Hematopoietic multipotent progenitor cell treated with erythropoietin and hydrocortisone succinate and interleukin-3 and kit ligand, for 6 days (in vitro differentiated cells): ENCODE results near the gene TNFAIP3.

Experiments used
- DNase-seq: peaks from one replicate; pipeline ENCODE4 v3.0.0-alpha.2; 2015

Gene TNFAIP3

GRCh38 chr6:137904822-137905617, 38.0 kb downstream of the TNFAIP3 start:
- no peak for DNase-seq

- no peak for DNase-seq
Observed at GRCh38 chr6:137906020-137906472, 39.0 kb downstream of the TNFAIP3 start.

DNA sequence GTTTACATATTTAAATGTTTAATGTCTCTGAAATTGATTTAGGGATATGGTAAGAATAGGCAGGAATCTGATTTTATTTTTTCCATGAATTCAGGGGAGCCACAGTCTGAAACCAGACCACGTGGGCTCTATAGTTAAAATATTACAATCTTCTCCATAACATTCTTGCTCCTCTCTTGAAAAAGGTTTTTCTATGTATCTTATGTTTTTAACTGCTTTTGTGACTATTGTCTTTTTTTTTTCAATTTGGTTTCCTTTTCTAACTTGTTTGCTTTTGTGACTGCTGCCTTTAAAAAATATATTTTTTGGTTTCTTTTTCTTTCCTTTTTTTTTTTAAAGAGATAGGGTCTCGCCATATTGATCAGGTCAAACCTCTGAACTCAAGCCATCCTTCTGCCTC, 40.1 kb downstream of the TNFAIP3 start:
- DNase-seq: no peak

DNA sequence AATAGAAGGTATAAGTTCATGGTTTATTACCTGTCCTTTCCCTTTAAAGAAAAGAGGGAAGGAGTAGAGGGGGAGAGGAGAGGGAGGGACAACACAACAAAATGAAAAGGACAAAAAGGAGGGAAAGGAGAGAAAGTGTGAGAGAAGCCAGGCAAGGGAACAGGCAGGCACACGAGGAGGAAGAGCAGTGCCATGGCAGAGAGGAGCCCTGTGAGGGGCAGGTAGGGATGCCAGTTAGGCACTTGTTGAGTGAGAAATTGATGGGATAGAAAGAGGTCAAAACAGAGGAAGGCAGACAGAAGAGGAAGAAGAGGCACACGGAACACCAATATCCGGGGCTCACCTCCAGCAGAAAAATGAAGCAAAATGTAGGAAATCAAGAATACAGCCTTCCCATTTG, 42.5 kb downstream of the TNFAIP3 start:
- DNase-seq: no peak

DNA sequence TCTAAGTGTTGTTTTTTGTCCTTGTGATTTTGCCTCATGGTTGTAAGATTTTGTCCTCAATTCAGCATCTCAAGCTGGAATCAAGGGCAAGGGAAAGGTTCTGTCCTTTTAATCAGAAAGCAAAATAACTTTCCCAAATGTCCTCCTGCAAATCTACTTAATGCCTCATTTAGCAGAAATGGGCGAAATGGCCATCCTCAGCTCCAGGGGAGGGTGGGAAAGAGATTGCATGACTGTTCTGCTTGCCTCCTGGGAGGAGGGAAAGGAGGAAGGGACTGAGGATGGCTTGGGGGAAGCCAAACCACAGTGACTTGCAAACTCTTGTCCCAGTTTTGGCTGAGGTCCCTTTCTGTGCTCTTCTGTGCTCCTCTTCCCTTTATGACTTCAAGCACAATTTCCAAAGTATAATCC, 43.4 kb downstream of the TNFAIP3 start:
- peak; percentile 82 for DNase-seq

DNA sequence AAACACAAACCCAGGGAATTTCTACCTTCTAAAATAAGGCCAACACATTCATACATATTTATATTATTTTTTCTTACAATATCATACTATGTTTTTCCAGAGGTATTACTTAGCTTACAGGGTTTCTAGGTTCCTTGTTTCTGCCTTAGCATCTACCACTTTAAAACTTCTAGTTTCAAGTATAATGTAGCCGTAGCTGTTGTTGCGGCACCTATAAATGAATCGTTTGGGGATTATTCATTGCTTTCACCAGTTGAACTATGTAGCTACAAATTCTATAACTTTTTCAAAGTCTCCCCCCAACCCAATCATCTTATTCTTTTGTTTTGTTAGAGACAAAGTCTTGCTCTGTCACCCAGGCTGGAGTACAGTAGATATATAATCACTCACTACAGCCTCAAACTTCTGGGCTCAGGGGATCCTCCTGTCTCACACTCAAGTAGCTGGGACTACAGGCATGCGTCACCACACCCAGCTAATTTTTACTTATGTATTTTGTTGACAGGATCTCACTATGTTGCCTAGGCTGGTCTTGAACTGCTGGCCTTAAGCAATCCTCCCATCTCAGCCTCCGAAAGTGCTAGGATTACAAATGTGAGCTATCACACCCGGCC, 43.9 kb downstream of the TNFAIP3 start:
- DNase-seq: peak; percentile 45

DNA sequence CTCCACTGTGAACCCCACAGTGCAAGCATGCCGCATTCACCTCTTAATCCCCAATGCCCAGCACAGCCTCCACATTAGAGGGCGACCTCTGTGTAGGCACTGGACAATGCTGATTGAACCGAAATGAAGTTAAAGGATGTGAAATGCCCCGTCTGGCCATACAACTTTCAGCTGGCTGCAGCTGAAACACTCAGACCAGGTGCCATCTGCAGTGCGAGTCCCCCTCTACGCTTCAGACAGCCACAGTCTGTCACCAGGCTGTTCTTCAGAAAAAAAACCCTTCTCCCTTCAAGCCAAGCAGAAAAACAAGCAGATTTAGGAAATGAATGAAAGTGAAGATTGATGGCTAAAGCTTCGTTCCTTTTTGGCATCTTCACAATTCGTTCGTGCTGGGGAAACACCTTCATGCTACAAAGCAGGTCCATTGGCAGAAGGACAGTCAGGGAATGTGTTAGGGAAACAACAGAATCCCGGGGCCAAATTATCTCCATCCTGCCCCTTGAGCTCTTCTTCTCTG, 44.7 kb downstream of the TNFAIP3 start:
- no peak for DNase-seq

GRCh38 chr6:137912813-137913212, 45.8 kb downstream of the TNFAIP3 start:
- no peak for DNase-seq

DNA sequence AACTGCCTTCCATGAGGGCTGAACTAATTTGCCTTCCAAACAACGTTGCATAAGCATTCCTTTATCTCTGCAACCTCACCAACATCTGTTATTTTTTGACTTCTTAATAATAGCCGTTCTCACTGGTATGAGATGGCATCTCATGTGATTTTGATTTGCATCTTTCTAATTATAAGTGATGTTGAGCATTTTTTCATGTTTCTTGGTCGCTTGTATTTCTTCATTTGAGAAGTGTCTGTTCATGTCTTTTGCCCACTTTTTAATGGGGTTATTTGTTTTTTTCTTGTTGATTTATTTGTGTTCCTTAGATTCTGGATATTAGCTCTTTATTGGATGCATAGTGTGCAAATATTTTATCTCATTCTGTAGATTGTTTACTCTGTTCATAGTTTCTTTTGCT, 46.4 kb downstream of the TNFAIP3 start:
- DNase-seq: no peak

DNA sequence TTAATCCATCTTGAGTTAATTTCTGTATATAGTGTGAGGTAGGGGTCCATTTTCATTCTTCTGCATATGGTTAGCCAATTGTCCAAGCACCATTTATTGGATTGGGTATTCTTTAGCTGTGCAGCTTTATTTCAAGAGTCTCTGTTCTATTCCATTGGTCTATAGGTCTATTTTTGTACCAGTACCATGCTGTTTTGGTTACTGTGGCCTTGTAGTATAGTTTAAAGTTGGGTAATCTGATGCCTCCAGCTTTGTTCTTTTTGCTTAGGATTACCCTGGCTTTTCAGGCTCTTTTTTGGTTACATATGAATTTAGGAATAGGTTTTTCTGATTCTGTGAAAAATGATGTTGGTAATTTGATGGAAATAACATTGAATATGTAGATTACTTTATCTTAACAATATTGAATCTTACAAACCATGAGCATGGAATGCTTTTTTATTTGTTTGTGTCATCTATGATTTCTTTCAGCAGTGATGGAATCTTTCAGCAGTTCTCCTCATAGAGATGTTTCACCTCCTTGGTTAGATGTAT, 47.0 kb downstream of the TNFAIP3 start:
- DNase-seq: no peak

GRCh38 chr6:137914530-137915193, 47.6 kb downstream of the TNFAIP3 start:
- peak; percentile 53 for DNase-seq

DNA sequence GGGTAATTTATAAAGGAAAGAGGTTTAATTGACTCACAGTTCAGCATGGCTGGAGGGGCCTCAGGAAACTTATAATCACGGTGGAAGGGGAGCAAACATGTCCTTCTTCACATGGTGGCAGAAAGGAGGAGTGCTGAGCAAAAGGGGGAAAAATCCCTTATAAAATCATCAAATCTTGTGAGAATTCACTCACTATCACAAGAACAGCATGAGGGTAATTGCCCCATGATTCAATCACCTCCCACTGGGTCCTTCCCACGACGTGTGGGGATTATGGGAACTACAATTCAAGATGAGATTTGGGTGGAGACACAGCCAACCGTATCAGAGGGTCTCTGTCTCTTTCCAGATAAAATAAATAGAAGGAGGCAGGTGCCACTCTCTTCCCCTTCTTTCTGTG, 48.7 kb downstream of the TNFAIP3 start:
- DNase-seq: no peak

- DNase-seq: no peak
Observed at GRCh38 chr6:137917551-137918325, 50.7 kb downstream of the TNFAIP3 start.

DNA sequence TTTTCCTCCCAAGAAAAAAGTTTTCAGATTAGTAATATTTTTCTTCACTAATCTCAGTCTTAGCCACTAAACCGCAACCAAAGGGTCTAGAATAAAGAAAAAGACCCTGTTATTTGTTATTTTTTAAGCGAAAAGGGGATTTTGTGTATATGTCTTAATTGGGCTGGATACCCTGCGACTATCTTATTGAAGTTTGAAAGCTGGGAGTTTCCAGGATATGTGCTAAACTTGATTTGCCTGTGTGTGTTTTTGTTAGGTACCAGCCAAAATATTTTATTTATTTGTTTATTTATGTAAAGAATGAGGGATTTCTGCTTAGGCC, 52.4 kb downstream of the TNFAIP3 start:
- DNase-seq: no peak

- no peak for DNase-seq
Observed at GRCh38 chr6:137919837-137920730, 53.0 kb downstream of the TNFAIP3 start.

DNA sequence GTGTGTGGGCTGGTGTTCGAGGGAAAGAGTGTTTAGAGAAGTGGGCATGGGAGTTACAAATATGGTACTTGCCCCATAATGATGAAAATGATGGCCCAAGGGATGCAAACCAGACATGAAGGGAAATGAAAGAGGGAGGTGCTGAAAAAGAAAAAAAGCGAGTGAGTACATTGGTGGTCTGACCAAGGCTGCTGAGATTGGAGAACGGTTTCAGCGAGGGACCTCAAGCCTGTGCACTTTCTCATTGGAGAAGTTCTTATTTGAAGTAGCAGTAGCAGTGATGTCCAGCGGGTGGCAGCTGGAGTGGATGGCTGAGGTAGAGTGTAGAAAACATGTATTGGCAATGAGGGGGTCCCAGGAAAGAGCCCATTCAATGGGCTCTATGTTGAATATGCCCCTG, 54.8 kb downstream of the TNFAIP3 start:
- no peak for DNase-seq

DNA sequence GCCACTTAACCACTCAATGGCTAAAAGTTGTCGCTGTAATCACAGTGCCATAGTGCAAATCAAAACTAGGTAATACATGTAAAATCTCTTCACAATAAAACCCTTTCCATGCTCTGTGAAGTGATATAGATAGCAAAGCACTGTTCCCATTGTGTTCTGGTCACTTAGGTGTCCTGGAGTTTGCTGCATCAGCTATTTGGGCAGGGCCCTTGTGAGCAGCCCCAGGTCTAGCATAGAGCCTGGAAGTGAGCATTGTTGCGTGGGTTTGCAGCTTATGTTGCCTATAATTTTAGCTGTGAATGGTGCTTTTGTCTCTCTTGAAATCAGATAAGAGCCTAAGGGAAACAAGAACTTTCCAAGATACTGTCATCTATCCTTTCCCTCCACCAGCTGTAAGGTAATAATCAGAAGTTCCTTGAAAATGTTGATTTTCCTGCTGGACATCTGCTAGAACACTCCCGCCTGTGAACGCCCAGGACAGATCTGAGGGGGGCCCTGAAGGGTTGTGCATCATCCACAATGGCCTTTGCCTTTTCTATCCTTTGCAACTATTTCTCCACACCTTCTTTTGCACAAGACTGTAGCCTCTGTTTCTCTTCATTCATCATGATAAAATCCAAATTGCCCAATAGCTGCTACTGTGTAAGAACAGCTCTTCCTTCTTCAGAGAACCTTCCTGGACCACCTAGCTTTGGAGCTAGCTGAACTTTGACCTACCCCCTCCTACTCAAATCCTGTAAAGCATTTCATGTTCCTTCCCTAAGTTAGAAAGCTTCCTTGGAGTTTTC, 57.0 kb downstream of the TNFAIP3 start:
- peak; percentile 45 for DNase-seq

DNA sequence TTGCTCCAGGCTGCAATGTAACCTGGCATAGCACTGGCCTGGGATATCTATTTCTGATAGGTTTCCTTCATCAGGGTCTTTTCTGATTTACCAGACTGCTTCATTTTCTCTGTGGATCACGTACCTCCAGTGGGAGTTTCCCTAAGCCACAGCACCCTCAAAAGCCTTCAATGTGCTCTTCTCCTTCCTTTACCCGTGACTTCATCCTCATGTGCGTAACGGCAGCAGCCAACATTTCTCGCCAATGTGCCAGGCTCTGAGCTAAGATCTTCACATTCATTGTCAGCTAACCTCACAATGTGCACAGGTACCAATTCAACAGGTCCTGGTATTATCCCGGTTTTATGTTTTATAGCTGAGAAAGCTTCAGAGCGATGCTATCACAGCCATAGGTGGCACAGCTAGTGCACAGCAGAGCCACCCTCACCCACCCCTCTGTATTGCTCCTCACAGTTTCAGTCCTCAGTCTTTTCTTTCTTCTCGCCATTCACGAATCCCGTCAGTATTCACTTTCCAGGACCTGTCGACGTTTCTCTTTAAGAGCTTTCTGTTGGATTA, 58.2 kb downstream of the TNFAIP3 start:
- DNase-seq: no peak

DNA sequence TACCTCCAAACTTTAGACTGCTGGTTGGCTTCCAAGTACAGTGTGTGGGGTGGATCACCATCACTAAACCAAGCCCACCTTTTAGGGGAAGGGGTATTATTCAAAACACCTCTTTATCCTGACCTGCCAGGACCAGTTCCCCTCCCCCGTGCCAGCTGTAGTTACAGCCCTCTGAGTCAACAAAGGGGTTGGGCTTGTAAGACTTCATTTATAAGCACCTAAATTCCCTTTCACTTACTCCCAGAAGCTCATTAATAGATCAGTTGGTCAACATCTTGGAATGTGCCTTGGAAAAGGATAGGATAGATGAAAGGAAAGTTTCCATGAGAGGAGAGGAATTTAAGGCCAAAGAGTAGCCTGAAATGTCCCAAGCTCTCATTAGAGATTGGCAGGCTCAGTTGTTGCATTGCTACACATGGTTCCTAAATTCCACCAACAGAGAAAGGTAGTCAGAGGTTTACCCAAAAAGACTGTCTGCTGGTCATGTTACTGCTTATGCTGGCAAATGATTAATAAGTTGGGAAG, 59.2 kb downstream of the TNFAIP3 start:
- DNase-seq: no peak

GRCh38 chr6:137926985-137927384, 59.9 kb downstream of the TNFAIP3 start:
- no peak for DNase-seq
